K562 (cell line): ENCODE measurements around the gene FMN2. TPM values are rescaled to one million over a fixed set of nuclear protein-coding genes. Genes with fewer than 3 reads are reported as not detected.

Source experiments
- ATAC-seq: fragments of 200-7000 bp; cut with Tn5 transposase; 3 replicates; pipeline ENCODE4 v1.9.1; 2020; ENCODE audit warnings: moderate library complexity
- BruUV-seq: library from RNA; stranded (reverse); fragments of 400-500 nt; replicated peaks from 2 replicates; lab custom pipeline; 2021; lab: Mats Ljungman, UMichigan
- CTCF ChIA-PET: fragments of 300-600 bp; formaldehyde crosslinking; extraction: SDS; loops from one replicate; lab custom pipeline; 2021; ENCODE audit warnings: low intra/inter-chr PET ratio; lab: Yijun Ruan, JAX
- POLR2A ChIA-PET: fragments of 300-600, 350-650 bp; sonication (Branson Sonifier 250); formaldehyde crosslinking; extraction: SDS; loops from one replicate; lab custom pipeline; 2021; ENCODE audit warnings: antibody characterized with exemption, inconsistent platforms; lab: Yijun Ruan, JAX
- DNase-seq, 4 experiments: peaks; one replicate each; pipeline versions ENCODE4 v3.0.0 to v3.0.0-alpha.2; 2011 to 2018; ENCODE audit warnings: low spot score in 3 of 4, mixed read lengths in 3 of 4; ENCODE audit errors: extremely low read depth in 1 of 4
- FAIRE-seq: peaks from 2 replicates; lab custom pipeline; 2011; peaks lifted over from hg19 to GRCh38; lab: Jason Lieb, UNC
- H2AFZ ChIP-seq: 2 replicates; pipeline ENCODE4 v1.6.0; 2011; ENCODE audit warnings: low read depth, low read length, control low read depth, inconsistent platforms
- H3K27ac ChIP-seq: fragments of 200-600 bp; 3 replicates; pipeline ENCODE4 v1.8.0; 2011; ENCODE audit warnings: low read depth, mild to moderate bottlenecking, control low read depth, inconsistent platforms, low read length, moderate library complexity, mixed read lengths; ENCODE audit errors: extremely low read depth
- H3K27me3 ChIP-seq, 2 experiments: fragments of 300-600 bp in 1 of 2; 2 replicates in 1 of 2; 3 replicates in 1 of 2; pipeline versions ENCODE4 v1.6.0 to v1.8.0; 2011; ENCODE audit warnings: inconsistent platforms in 2 of 2, low read length in 2 of 2, mild to moderate bottlenecking in 1 of 2, mixed read lengths in 1 of 2, moderate library complexity in 1 of 2; ENCODE audit not compliant: control insufficient read depth in 2 of 2, insufficient read depth in 2 of 2
- H3K36me3 ChIP-seq: fragments of 300-600 bp; 3 replicates; pipeline ENCODE4 v1.8.0; 2011; ENCODE audit warnings: mild to moderate bottlenecking, low read length, inconsistent platforms; ENCODE audit not compliant: control insufficient read depth, insufficient read depth
- H3K4me1 ChIP-seq, 2 experiments: fragments of 200-600 bp in 1 of 2; replicated peaks in 1 of 2; 2 replicates in 1 of 2; 3 replicates in 1 of 2; pipeline versions ENCODE4 v1.5.1 to v1.8.0; 2011; ENCODE audit warnings: inconsistent platforms in 2 of 2, low read length in 2 of 2, mild to moderate bottlenecking in 1 of 2, mixed read lengths in 1 of 2, moderate library complexity in 1 of 2; ENCODE audit not compliant: control insufficient read depth in 2 of 2, insufficient read depth in 2 of 2
- H3K4me2 ChIP-seq: 2 replicates; pipeline ENCODE4 v1.6.1; 2011; ENCODE audit warnings: low read length, control low read depth, inconsistent platforms, mixed read lengths; ENCODE audit not compliant: insufficient read depth
- H3K4me3 ChIP-seq: fragments of 200-600 bp; sonication (generic), shearing (Covaris generic); 2 replicates; pipeline ENCODE4 v1.5.1; 2016; ENCODE audit warnings: control low read depth, inconsistent platforms
- H3K79me2 ChIP-seq: fragments of 200-600 bp; 3 replicates; pipeline ENCODE4 v1.8.0; 2011; ENCODE audit warnings: low read length, inconsistent platforms; ENCODE audit not compliant: control insufficient read depth, insufficient read depth
- H3K9ac ChIP-seq, 2 experiments: 2 replicates each; pipeline versions ENCODE4 v1.6.0 to v1.6.1; 2011; ENCODE audit warnings: low read depth in 2 of 2, low read length in 2 of 2, control low read depth in 1 of 2, inconsistent platforms in 1 of 2, mild to moderate bottlenecking in 1 of 2, mixed read lengths in 1 of 2; ENCODE audit not compliant: insufficient read depth in 1 of 2
- H3K9me1 ChIP-seq: one replicate; pipeline ENCODE4 v1.6.0; 2011; ENCODE audit warnings: inconsistent platforms, mild to moderate bottlenecking, low read length, moderate library complexity; ENCODE audit not compliant: control insufficient read depth, insufficient read depth
- H3K9me3 ChIP-seq: replicated peaks from 2 replicates; pipeline ENCODE4 v1.5.1; 2011; ENCODE audit warnings: low read depth, low read length, inconsistent platforms; ENCODE audit not compliant: control insufficient read depth, insufficient read depth
- H4K20me1 ChIP-seq: replicated peaks from 2 replicates; pipeline ENCODE4 v1.6.1; 2011; ENCODE audit warnings: low read length, inconsistent platforms, mixed read lengths; ENCODE audit not compliant: control insufficient read depth, insufficient read depth
- BRF1 ChIP-seq: IDR thresholded peaks from 3 replicates; pipeline ENCODE4 v1.6.1; 2011; ENCODE audit warnings: borderline replicate concordance, mild to moderate bottlenecking; ENCODE audit not compliant: insufficient read length; ENCODE audit errors: extremely low read depth
- KDM1A ChIP-seq, 2 experiments: fragments of 450-650 bp; IDR thresholded peaks; 2 replicates each; pipeline ENCODE4 v1.6.1; 2016; ENCODE audit warnings: mild to moderate bottlenecking in 2 of 2
- MAFG ChIP-seq: fragments of 450-650 bp; conservative IDR thresholded peaks from 2 replicates; pipeline ENCODE4 v1.6.1; 2016; ENCODE audit warnings: missing genetic modification characterization, missing compliant biosample characterization
- MTA3 ChIP-seq: fragments of 450-650 bp; formaldehyde crosslinking; IDR thresholded peaks from 2 replicates; pipeline ENCODE4 v1.6.1; 2017; ENCODE audit warnings: mild to moderate bottlenecking, borderline replicate concordance
- NCOA2 ChIP-seq, 2 experiments: fragments of 450-650 bp; IDR thresholded peaks; 2 replicates each; pipeline ENCODE4 v1.6.1; 2018; ENCODE audit warnings: mild to moderate bottlenecking in 2 of 2, moderate library complexity in 1 of 2; ENCODE audit not compliant: partially characterized antibody in 2 of 2
- PHF21A ChIP-seq: fragments of 450-650 bp; IDR thresholded peaks from 2 replicates; pipeline ENCODE4 v1.6.1; 2017; ENCODE audit warnings: low read depth, borderline replicate concordance
- PHF8 ChIP-seq: fragments of 200-600 bp; sonication (generic); IDR thresholded peaks from 2 replicates; pipeline ENCODE4 v1.6.1; 2012; ENCODE audit warnings: mixed run types, mild to moderate bottlenecking, inconsistent platforms, low read length, moderate library complexity, borderline replicate concordance
- WHSC1 ChIP-seq: IDR thresholded peaks from one replicate; pipeline ENCODE4 v1.6.1; 2012; ENCODE audit warnings: low read length, control low read depth, inconsistent platforms
- ZC3H4 ChIP-seq: sonication (generic); formaldehyde crosslinking; IDR thresholded peaks from 2 replicates; pipeline ENCODE4 v1.9.0; 2021; ENCODE audit warnings: missing genetic modification reagents, borderline replicate concordance
- ZC3H8 ChIP-seq: fragments of 450-650 bp; IDR thresholded peaks from 2 replicates; pipeline ENCODE4 v1.6.1; 2017
- ZNF3 ChIP-seq: fragments of 250-450 bp; sonication (Bioruptor Pico); IDR thresholded peaks from 2 replicates; pipeline ENCODE4 v1.5.0; 2021; ENCODE audit warnings: mild to moderate bottlenecking, moderate library complexity
- ZNF384 ChIP-seq: IDR thresholded peaks from 2 replicates; pipeline ENCODE4 v1.6.1; 2012; ENCODE audit warnings: low read depth, low read length, improper control_type of control experiment
- ZNF436 ChIP-seq: fragments of 250-450, 450-650 bp; sonication (Bioruptor Pico); formaldehyde crosslinking; IDR thresholded peaks from 2 replicates; pipeline ENCODE4 v1.7.0; 2020; ENCODE audit warnings: mild to moderate bottlenecking
- ZNF644 ChIP-seq: fragments of 200-800 bp; sonication (Bioruptor generic); IDR thresholded peaks from 2 replicates; pipeline ENCODE4 v1.6.1; 2016; ENCODE audit warnings: low read depth, missing genetic modification characterization, missing compliant biosample characterization
- ZNF778 ChIP-seq: fragments of 450-650 bp; formaldehyde crosslinking; IDR thresholded peaks from 2 replicates; pipeline ENCODE4 v1.4.0; 2020; ENCODE audit warnings: mild to moderate bottlenecking, moderate library complexity
- WGBS: fragments of 100-300 bp; shearing (Covaris generic); methylation state at CpG from one replicate; pipeline ENCODE4 v1.1.6; 2016; ENCODE audit warnings: low coverage, mixed read lengths; ENCODE audit not compliant: insufficient coverage; ENCODE audit errors: missing lambda C conversion rate; 5-methylcytosine and 5-hydroxymethylcytosine counted together
- in situ Hi-C: fragments of 300-500 bp; cut with MboI; formaldehyde crosslinking; loops from 4 replicates; pipeline ENCODE4 v1.15.0; 2018; ENCODE audit warnings: inconsistent platforms, mixed read lengths
- intact Hi-C: fragments of 100-400 bp; cut with micrococcal nuclease; formaldehyde crosslinking; loops from 2 replicates; pipeline ENCODE4 v1.14.2; 2022
- polyA plus RNA-seq, 8 experiments: library from polyadenylated mRNA; depleted of rRNA in 4 of 8; stranded (reverse) in 5 of 8; unstranded in 3 of 8; fragments of >200 nt; fragmentation: Nextera tagmentation in 2 of 8; fragmentation: Illumina TruSeq in 1 of 8; extraction: Ambion mirVana in 2 of 8; extraction: Trizol in 1 of 8; gene quantifications; 2 replicates each; pipeline versions ENCODE4 v1.2.1 to v1.2.3, GENCODE V29; 2011 to 2014; ENCODE audit warnings: inconsistent platforms in 1 of 8, missing spikeins in 1 of 8
- total RNA-seq, 7 experiments: library from RNA; depleted of rRNA in 6 of 7; stranded (reverse); fragments of >200 nt in 6 of 7; fragmentation: Illumina TruSeq in 2 of 7; extraction: Trizol in 2 of 7; gene quantifications; 2 replicates each; pipeline versions ENCODE4 v1.2.1 to v1.2.3, GENCODE V29; 2011 to 2021; ENCODE audit warnings: low replicate concordance in 1 of 7
- TF ChIP-seq, protein P1 (sequence below), 2 experiments: fragments of 150-350 bp in 1 of 2; IDR thresholded peaks; 2 replicates each; pipeline ENCODE4 v1.6.1; 2012 to 2016; ENCODE audit warnings: low read depth in 2 of 2, low read length in 2 of 2, mild to moderate bottlenecking in 1 of 2, moderate library complexity in 1 of 2
- TF ChIP-seq, protein P2 (sequence below), 2 experiments: IDR thresholded peaks in 1 of 2; conservative IDR thresholded peaks in 1 of 2; 2 replicates each; pipeline ENCODE4 v1.6.1; 2016; ENCODE audit warnings: low read depth in 2 of 2, mild to moderate bottlenecking in 1 of 2, missing compliant biosample characterization in 1 of 2, missing genetic modification characterization in 1 of 2, moderate library complexity in 1 of 2

FMN2 gene
- total and polyA plus RNA-seq, 9 of the 15 experiments (the other 6 are each of a cell fraction or from before 2014, with no cell fraction given), result 0.15 to 0.45 (median 0.16) TPM; not detected in 3

DNA sequence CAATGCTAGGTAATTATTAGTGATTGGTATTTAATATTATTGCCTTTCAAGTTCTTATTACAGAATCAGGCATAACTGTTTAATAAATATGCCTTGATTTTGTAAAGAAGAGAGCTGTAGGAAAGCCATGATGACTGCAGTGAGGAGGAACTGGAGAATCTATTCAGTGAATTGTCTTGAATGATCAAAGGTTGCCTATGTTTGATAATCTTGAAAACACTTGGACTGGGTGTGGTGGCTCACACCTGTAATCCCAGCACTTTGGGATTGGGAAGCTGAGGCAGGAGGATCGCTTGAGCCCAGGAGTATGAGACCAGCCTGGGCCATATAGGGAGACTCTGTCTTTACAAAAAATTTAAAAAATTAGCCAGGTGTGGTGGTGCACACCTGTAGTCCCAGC is 42.4 kb downstream of the FMN2 start (continued):
- TF ChIP-seq, protein P1, sequence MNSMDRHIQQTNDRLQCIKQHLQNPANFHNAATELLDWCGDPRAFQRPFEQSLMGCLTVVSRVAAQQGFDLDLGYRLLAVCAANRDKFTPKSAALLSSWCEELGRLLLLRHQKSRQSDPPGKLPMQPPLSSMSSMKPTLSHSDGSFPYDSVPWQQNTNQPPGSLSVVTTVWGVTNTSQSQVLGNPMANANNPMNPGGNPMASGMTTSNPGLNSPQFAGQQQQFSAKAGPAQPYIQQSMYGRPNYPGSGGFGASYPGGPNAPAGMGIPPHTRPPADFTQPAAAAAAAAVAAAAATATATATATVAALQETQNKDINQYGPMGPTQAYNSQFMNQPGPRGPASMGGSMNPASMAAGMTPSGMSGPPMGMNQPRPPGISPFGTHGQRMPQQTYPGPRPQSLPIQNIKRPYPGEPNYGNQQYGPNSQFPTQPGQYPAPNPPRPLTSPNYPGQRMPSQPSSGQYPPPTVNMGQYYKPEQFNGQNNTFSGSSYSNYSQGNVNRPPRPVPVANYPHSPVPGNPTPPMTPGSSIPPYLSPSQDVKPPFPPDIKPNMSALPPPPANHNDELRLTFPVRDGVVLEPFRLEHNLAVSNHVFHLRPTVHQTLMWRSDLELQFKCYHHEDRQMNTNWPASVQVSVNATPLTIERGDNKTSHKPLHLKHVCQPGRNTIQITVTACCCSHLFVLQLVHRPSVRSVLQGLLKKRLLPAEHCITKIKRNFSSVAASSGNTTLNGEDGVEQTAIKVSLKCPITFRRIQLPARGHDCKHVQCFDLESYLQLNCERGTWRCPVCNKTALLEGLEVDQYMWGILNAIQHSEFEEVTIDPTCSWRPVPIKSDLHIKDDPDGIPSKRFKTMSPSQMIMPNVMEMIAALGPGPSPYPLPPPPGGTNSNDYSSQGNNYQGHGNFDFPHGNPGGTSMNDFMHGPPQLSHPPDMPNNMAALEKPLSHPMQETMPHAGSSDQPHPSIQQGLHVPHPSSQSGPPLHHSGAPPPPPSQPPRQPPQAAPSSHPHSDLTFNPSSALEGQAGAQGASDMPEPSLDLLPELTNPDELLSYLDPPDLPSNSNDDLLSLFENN (IDR thresholded peaks at IDR 0.05; ENCODE audit: low read depth in 2 of 2, low read length in 2 of 2), result no peak
- TF ChIP-seq BRF1 (no peak), KDM1A (IDR thresholded peaks at IDR 0.05) (no peak)
- TF ChIP-seq, all 486 proteins: peak for 0

DNA sequence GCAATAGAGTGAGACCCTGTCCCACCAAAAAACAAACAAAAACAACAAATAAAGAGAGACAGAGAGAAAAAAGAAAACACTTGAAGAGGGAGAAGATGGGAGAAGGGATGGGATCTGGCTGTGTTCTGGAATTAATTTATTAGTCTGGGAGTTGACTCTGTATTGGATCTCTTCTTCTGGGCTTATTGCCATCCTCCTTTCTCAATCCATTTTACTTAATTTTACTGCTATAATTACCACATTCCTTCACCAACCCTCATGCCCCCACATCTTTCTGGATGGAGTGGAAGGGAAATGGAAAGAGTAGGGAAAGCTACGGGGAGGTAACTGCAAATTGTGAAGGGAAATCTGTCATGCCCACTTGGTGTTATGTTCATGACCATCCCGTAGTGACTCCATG is 42.9 kb downstream of the FMN2 start:
- WGBS, result 6% methylated on average over 2 of the region's 2 CpGs
- H2AFZ ChIP-seq, result no peak overlapping the region
- H3K36me3 ChIP-seq, result no peaks in the 10 kb centered on the region
- no peaks in the 10 kb centered on the region for H4K20me1 ChIP-seq
- H3K9me1 ChIP-seq, result no peaks in the 10 kb centered on the region
- intact Hi-C loops, result no loop called here
- FAIRE-seq (no peak), ATAC-seq (no peak), DNase-seq (no peak)
- no peak overlapping the region for H3K4me3 ChIP-seq
- ChIA-PET POLR2A (no interaction called here), CTCF (no interaction called here)
- no peak overlapping the region for H3K4me2 ChIP-seq
- H3K9ac ChIP-seq, result no peak overlapping the region
- no peak overlapping the region for H3K27ac ChIP-seq
- no peaks in the 10 kb centered on the region for H3K27me3 ChIP-seq
- no peaks in the 10 kb centered on the region for H3K9me3 ChIP-seq
- BruUV-seq, result no TSS peak
- H3K79me2 ChIP-seq, result no peaks in the 10 kb centered on the region
- H3K4me1 ChIP-seq, result no peaks in the 10 kb centered on the region
- in situ Hi-C loops, result no loop called here
- TF ChIP-seq, protein P2, sequence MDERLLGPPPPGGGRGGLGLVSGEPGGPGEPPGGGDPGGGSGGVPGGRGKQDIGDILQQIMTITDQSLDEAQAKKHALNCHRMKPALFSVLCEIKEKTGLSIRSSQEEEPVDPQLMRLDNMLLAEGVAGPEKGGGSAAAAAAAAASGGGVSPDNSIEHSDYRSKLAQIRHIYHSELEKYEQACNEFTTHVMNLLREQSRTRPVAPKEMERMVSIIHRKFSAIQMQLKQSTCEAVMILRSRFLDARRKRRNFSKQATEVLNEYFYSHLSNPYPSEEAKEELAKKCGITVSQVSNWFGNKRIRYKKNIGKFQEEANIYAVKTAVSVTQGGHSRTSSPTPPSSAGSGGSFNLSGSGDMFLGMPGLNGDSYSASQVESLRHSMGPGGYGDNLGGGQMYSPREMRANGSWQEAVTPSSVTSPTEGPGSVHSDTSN (CRISPR knock-in tag; IDR thresholded peaks at IDR 0.05; ENCODE audit: low read depth), result no peak
- TF ChIP-seq, protein P2 (tag; conservative IDR thresholded peaks at IDR 0.05; ENCODE audit: low read depth), result no peak
- TF ChIP-seq WHSC1 (no peak), ZNF436 (CRISPR knock-in tag) (no peak), MAFG (tag) (no peak), ZC3H8 (no peak), PHF21A (no peak), PHF8 (no peak), ZNF778 (CRISPR knock-in tag) (no peak), ZNF3 (no peak), MTA3 (no peak), NCOA2 (IDR thresholded peaks at IDR 0.05; ENCODE audit: partially characterized antibody in 2 of 2) (no peak), ZNF384 (no peak), ZC3H4 (CRISPR knock-in tag) (no peak), ZNF644 (tag) (no peak)
